Measurements from ENCODE around the gene APLN.

DNA sequence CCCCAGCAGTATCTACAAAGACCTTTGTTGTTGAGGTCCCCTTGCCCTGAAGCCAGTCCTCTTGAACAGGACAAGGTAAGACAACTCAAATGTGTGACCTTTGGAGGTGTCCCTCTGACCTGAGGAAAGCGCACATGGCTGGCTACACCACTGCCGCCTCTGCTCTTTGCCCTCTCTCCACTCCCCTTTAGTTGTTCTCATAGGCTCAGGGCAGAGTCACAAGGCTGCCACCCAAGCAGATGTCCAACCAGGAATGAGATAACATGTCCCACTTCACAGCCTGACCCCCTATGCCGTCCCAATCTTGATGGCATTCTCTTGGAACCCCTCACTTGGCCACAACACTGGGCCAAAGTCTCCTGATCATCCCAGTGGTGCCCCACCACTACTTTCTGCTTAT, 46.3 kb downstream of the APLN start:
- TF ChIP-seq POLR2AphosphoS5 (IDR thresholded peaks at IDR 0.05; ENCODE audit: borderline replicate concordance, low read depth, low read length) (no peak), FOXP2 (optimal IDR thresholded peaks at IDR 0.05; ENCODE audit: control extremely low read depth, extremely low read length, insufficient read depth) (no peak), EZH2 (IDR thresholded peaks at IDR 0.05) (no peak)

Data from SK-N-MC (cell line).